COLO668 (cell line): ENCODE measurements around the gene FGG.
"Not testable (repeated sequence)": the region's sequence is repeated elsewhere in the genome, so short reads cannot be mapped to it uniquely, and the experiment has no call there.

ENCODE experiments used
- DNase-seq: peaks from one replicate; lab custom pipeline; 2025; ENCODE audit not compliant: unreplicated experiment; lab: John Stamatoyannopoulos, UW

Gene FGG

DNA sequence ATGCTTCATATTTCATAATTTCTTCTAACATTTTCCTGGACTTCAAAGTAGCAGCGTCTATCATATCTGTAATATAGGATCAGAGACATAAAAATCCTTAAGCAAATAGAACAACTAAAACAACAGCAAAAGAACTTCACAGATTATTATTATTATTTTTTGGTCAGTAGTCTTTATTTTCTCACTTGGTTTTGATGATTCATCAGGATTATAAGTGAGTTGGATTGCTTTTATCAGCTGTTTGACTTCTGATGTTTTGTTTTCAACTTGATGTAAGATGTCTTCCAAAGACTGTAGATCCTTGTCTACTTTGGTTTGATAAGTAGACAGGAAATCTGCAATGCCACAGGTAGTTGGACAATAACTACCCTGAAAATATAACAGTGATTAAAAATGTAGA, 623 bp downstream of the FGG start:
- DNase-seq: no peak

DNA sequence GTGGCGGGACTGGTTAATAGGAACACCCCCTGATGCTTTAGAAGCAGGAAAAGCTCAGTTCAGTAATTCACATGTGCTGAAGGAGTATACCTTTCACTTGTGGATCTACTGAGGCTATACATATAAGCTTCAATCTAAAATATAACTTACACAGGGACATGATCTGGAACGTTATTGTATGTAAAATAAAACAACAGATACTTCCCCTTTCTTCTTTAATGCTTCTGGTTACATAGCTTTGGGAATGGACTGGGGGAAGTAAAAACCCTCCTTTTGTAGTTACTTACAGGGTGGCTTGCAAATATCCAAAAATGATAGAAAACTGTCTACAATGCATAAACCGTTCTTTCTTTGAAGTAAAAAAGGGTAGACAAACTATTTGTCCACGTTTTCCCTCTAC, 1.9 kb downstream of the FGG start:
- no peak for DNase-seq

GRCh38 chr4:154609532-154609931, 2.9 kb downstream of the FGG start:
- no peak for DNase-seq

GRCh38 chr4:154608361-154609252, 3.8 kb downstream of the FGG start:
- DNase-seq: no peak

DNA sequence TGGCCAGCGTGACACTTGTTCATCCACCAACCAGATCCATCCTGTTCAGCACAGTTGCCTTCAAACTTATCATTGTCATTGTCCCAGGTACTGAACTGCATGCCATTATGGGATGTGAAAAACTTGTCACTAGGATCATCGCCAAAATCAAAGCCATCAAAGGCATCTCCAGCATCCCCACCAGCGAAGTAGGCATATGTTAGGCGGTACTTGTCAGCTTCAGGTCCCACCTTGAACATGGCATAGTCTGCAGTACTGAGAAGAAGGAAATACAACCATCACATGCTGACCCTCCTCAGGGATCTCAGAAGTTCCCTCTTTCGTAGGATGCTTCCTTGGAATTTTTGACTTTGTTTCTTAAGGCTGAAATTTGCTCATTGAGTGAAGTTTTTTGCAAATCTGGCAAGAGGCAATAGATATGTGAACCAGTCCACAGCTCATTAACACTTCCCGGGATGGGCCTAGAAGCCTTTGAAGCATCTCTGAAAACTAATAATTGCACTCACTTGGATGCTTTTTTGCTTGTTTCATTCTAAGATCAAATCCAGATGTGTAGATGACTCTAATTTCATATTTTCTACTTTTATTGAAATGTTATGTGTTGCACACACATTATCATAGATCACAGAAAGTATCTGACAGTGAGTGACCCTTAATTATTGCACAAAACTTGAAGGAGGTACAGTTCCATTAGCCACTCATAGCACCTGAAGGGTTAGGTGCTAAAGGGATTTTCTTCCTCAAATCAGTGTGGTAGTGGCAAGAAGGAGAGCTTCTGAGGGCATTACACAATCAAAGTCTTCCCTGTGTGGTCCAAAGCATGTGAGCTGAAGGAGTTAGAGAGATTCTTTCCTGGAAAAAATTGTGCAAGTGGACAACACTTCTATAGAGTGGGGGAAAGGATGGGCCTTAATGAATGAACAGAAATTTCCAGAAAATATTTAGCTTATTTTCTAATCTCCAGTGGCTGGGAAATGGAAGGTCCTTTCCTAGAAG, 5.4 kb downstream of the FGG start:
- no peak for DNase-seq

GRCh38 chr4:154604696-154605200, 7.7 kb downstream of the FGG start:
- no peak for DNase-seq

DNA sequence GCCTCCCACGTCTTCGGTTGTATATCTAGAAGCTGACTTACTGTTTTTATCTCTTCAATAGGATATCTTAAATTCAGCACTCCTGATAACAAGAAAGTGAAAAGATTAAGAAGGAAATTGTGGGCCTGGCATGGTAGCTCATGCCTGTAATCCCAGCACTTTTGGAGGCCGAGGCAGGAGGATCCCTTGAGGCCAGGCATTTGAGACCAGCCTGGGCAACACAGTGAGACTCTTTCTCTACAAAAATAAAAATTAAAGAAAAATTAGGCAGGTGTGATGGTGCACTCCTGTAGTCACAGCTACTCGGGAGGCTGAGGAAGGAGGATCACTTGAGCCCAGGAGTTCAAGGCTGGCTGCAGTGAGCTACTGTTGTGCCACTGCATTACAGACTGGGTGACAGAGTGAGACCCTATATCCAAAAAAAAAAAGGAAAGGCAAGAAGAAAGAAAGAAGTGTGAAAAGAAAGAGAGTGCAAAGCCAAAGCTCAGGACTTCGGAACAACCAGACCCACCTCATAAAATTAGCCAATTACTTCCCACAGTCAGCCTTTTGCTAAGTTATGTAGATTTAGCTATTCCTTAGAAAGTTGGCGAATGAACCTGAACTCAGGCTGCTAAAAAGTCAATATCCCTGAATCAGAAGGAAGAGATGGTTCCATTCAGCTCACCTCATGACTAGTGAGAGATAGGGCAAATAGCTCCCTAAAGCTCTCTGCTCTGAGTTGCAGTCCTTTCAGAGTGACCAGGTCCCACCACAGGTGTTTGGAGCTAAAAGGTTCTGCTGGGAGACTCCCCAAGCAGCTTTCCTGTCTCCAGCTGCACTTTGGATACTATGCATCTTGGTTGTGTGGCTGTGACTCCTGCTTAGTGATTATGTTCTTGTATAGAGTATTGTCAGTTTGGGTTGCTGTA, 9.2 kb downstream of the FGG start:
- DNase-seq: no peak

- DNase-seq: no peak
These were observed 9.9 kb downstream of the FGG start for GRCh38 chr4:154602404-154603020.

- no peak for DNase-seq
These were observed 14.4 kb downstream of the FGG start for GRCh38 chr4:154597798-154598774.

DNA sequence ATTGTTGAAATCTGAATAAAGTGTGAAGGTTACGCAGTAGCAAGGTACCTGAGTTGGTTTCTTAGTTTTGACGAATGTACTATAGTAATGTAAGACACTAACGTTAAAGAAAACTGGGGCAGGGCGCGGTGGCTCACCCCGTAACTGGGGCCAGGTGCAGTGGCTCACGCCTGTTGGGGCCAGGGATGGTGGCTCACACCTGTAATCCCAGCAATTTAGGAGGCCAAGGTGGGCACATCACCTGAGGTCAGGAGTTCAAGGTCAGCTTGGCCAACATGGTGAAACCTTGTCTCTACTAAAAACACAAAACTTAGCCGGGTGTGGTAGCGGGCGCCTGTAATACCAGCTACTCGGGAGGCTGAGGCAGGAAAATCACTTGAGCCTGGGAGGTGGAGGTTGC, 15.2 kb downstream of the FGG start:
- not testable (repeated sequence) for DNase-seq

DNA sequence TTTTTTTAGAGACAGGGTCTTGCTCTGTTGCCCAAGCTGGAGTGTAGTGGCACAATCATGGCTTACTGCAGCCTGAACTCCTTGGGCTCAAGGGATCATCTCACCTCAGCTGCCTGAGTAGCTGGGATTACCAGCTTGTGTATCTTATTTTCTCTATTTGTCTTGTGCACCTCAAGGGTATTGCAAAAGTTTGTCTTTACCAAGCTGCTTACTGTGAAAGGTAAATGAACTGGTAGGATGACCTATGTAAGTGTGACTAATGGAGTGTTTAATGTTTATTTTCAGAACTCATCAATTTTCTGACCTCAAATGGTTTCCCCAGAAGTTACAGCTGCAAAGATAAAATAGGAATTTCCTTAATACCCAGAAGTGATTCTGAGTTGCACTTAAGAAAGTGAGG, 16.6 kb downstream of the FGG start:
- no peak for DNase-seq

DNA sequence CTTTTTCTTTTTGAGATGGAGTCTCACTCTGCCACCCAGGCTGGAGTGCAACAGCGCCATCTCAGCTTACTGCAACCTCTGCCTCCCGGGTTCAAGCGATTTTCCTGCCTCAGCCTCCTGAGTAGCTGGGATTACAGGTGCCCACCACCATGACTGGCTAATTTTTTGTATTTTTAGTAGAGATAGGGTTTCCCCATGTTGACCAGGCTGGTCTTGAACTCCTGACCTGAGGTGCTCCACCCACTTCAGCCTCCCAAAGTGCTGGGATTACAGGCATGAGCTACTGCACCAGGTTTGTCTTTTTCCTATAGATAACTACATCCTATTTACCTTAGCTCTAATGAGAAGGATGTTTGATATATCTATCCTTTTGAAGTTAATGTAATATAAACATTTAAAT, 18.1 kb downstream of the FGG start:
- not testable (repeated sequence) for DNase-seq

DNA sequence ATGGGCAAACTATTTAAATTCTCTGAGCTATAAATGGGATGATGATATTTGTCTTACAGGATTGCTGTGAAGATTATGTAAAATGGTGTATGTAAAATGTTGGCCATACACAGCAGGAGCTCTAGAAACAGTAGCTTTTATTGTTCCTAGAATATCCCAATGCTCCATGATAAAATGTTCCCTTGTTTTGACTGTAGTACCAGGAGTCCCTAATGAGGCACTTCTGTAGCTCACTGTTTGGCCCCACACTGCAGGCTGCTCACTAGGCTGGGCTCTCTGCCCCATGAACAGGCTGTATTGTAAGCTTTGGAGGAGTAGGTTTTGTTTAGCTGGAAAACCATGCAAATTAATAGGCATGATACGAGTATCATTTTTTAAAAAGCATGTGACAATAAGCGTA, 18.6 kb downstream of the FGG start:
- DNase-seq: no peak

DNA sequence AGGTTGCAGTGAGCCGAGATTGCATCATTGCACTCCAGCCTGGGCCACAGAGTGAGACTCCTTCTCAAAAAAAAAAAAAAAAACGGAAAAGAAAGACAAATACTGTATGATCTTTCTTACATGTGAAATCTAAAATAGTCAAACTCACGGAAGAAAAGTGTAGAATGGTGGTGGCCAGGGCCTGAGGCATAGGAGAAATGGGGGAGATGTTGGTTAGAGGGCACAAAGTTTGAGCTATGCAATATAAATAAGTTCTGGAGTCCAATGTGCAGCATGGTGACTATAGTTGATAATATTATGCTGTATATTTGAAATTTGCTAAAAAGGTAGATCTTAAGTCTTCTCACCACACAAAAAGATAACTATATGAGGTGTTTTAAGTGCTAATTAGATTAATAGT, 20.6 kb downstream of the FGG start:
- no peak for DNase-seq

- no peak for DNase-seq
These were observed 22.0 kb downstream of the FGG start, which contains the start of gene FGA for GRCh38 chr4:154590329-154591006. TSS of gene FGA (minus strand) at chr4:154590742. CDS start at chr4:154590687, 55 bp downstream.

- no peak for DNase-seq
These were observed 22.9 kb downstream of the FGG start for GRCh38 chr4:154589296-154590197.

DNA sequence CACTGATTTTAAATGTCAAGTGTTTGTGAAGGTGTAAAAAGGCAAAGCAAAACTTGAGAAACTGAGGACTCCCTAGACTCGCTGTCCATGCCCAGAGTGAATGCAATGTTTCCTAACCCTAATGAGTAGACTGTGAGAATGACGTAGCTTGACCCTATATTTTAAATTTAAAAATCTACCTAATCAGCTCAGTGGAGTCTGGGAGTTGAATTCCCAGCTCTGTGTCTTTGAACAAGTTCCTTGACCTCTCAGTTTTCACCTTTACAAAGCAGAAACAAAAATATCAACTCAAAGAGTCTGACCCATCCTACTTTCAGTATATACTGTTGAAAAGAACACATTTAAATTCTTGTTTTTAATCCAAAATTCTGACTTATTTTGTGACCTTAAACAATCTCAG, 24.3 kb downstream of the FGG start:
- DNase-seq: no peak
